Aorta (tissue), 5 donors: ENCODE data around the gene RNF212B. TPM values are rescaled to one million over a fixed set of nuclear protein-coding genes. Genes with fewer than 3 reads are reported as not detected.
"Not testable (repeated sequence)": the region's sequence is repeated elsewhere in the genome, so short reads cannot be mapped to it uniquely, and the experiment has no call there.

Source experiments
- ATAC-seq: fragments of 200-7000 bp; cut with Tn5 transposase; one replicate; pipeline ENCODE4 v1.9.1; 2022; ENCODE audit warnings: moderate library complexity; ENCODE audit not compliant: low FRiP score
- DNase-seq, 2 donors: peaks; one replicate each; pipeline ENCODE4 v3.0.0-alpha.2; 2020
- H3K27ac ChIP-seq, 2 donors: one replicate each; pipeline ENCODE4 v1.5.1; 2013; ENCODE audit warnings: low read length in 2 of 2, mild to moderate bottlenecking in 2 of 2, moderate library complexity in 2 of 2, control low read depth in 1 of 2, inconsistent platforms in 1 of 2, low read depth in 1 of 2
- H3K27me3 ChIP-seq, 2 donors: one replicate each; pipeline ENCODE4 v1.6.1; 2013; ENCODE audit warnings: control low read depth in 1 of 2, low read length in 1 of 2, mild to moderate bottlenecking in 1 of 2, moderate library complexity in 1 of 2; ENCODE audit not compliant: insufficient read depth in 2 of 2, control insufficient read depth in 1 of 2
- H3K36me3 ChIP-seq, 2 donors: one replicate each; pipeline ENCODE4 v1.6.1; 2013; ENCODE audit warnings: control low read depth in 1 of 2, low read length in 1 of 2, mild to moderate bottlenecking in 1 of 2; ENCODE audit not compliant: insufficient read depth in 2 of 2, control insufficient read depth in 1 of 2
- H3K4me1 ChIP-seq, 2 donors: one replicate each; pipeline ENCODE4 v1.6.1; 2013; ENCODE audit warnings: low read length in 2 of 2, control low read depth in 1 of 2, mild to moderate bottlenecking in 1 of 2, moderate library complexity in 1 of 2; ENCODE audit not compliant: insufficient read depth in 2 of 2, control insufficient read depth in 1 of 2
- H3K4me3 ChIP-seq, 2 donors: one replicate each; pipeline ENCODE4 v1.5.1; 2013; ENCODE audit warnings: low read length in 2 of 2, control low read depth in 1 of 2, mild to moderate bottlenecking in 1 of 2
- H3K9me3 ChIP-seq: one replicate; pipeline ENCODE4 v1.6.1; 2013; ENCODE audit warnings: mild to moderate bottlenecking, low read length; ENCODE audit not compliant: control insufficient read depth
- WGBS, 2 donors: extraction: QIAGEN DNeasy Blood & Tissue Kit; methylation state at CpG; one replicate each; pipeline ENCODE4 v1.1.7; 2013; 5-methylcytosine and 5-hydroxymethylcytosine counted together
- intact Hi-C, 2 donors: fragments of 100-400 bp; cut with DNase I; formaldehyde crosslinking; loops; one replicate each; pipeline versions ENCODE4 v1.14.2 to v1.15.0; 2022
- long read RNA-seq, 2 donors: library from polyadenylated mRNA; unstranded; transcript quantifications; one replicate each; pipeline ENCODE4 v2.0.0, GENCODE V29; 2020 to 2021
- polyA plus RNA-seq, 2 donors: library from polyadenylated mRNA; stranded (reverse); fragments of 200-250 nt; gene quantifications; one replicate each; pipeline ENCODE4 v1.2.3, GENCODE V29; 2013
- total RNA-seq, 2 donors: library from RNA; stranded (reverse); fragmentation: NEBNext Ultra II Directional; extraction: Animal tissue kit (Norgen Biotek cat#: 25700); gene quantifications; one replicate each; pipeline ENCODE4 v1.2.1, GENCODE V29; 2021
- donor health status: healthy with polysubstance abuse.
- donor health status: Bipolar disorder and iron deficiency.
- donor health status: DM: no; HTN: no; CAD: no.
- donor health status: DM: no; HTN: no; CAD: no.
- donor health status: DM: yes; HTN: yes; CAD: no.

The RNF212B gene, protein sequence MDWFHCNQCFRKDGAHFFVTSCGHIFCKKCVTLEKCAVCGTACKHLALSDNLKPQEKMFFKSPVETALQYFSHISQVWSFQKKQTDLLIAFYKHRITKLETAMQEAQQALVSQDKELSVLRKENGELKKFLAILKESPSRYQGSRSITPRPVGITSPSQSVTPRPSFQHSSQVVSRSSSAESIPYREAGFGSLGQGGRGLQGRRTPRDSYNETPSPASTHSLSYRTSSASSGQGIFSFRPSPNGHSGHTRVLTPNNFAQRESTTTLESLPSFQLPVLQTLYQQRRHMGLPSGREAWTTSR
- not detected for total RNA-seq
- not detected for polyA plus RNA-seq
- long read RNA-seq, donor 1, result 0 reads
- long read RNA-seq, donor 2, partial matches to known transcripts, result 0 of 2 reads
- long read RNA-seq, donor 2, other reads (novel, unspliced or antisense), result 2 of 2 reads

DNA sequence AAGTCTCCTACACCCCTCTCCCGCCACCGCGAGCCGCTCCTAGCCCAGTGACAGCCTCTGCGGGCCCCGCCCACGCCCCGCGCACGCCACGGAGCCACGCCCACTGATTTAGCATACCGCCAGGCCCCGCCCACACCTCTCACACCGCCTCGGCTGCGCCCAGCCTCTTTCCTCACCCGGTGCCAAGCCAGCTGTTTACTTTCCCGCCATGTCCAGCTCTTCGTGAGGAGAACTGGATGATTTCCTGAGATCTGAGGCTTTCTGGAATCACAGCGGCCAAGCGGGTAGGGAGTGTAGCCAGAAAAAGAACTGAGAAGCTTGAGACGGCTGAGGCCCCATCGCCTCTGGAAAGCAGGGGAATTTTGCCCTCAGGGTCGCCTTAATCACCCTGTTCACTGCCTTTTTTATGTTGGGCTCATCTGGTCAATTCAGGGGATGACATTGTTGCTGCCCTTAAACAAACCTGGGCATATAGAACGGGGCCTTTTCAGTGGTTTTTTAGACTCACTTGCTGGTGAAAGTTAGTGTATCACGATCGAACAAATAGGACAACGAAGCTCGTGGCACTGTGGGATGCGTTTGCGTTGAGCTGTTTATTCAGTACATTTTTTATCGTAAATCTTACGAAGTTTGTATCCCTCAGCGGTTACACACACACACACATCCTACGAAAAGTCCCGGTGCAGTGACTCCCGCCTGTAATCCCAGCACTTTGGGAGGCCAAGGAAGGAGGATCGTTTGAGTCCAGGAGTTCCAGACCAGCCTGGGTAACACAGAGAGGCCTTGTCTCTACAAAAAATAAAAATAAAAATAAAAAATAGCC, at the start of gene RNF212B:
RNF212B (plus strand) TSS at position 165 of the 823 bp plus-strand sequence. CDS start 2,410 bp downstream, outside the sequence.
- intact Hi-C loops, result no loop called here
- no peak within 1 kb of the TSS for H3K27ac ChIP-seq

DNA sequence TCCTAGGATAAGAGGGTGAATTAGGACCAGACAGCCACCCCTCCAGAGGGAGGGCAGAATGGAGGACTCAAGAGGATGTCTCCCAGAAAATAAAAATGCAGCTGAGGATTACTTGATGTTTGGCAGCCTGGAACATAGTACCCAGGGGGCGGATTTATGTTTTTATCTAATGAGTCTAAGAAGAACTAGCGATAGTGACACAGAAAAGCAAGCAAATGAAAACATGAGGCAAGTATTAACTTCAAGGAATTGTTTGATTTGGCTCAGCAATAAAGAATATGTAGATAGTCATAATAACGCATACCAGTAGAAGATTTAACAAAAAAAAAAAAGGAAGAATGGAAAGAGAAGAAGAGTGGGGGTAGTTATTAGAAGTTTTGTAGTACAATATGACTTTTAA, 44.3 kb upstream of the RNF212B start:
- Histone ChIP-seq H3K4me1 (no peaks in the 10 kb centered on the region), H3K4me3 (no peak overlapping the region), H3K36me3 (no peaks in the 10 kb centered on the region), H3K9me3 (no peaks in the 10 kb centered on the region), H3K27me3 (no peaks in the 10 kb centered on the region), H3K27ac (no peak overlapping the region)
- DNase-seq, result no peak
- WGBS, 2 donors, result 14% methylated on average over 3 of the region's 3 CpGs
- intact Hi-C loops, result no loop called here
- ATAC-seq, result no peak

More for the DNA sequence above, at the start of gene RNF212B:
- H3K4me1 ChIP-seq, result no peaks in the 10 kb centered on the region
- WGBS, 2 donors, result 27 to 28% methylated on average over 39 of the region's 39 CpGs
- DNase-seq, result peak; percentile 91 to 97
- H3K36me3 ChIP-seq, result no peaks in the 10 kb centered on the region
- no peak within 1 kb of the TSS for H3K4me3 ChIP-seq
- ATAC-seq, result peak; percentile 98
- H3K9me3 ChIP-seq, result no peaks in the 10 kb centered on the region
- no peaks in the 10 kb centered on the region for H3K27me3 ChIP-seq

DNA sequence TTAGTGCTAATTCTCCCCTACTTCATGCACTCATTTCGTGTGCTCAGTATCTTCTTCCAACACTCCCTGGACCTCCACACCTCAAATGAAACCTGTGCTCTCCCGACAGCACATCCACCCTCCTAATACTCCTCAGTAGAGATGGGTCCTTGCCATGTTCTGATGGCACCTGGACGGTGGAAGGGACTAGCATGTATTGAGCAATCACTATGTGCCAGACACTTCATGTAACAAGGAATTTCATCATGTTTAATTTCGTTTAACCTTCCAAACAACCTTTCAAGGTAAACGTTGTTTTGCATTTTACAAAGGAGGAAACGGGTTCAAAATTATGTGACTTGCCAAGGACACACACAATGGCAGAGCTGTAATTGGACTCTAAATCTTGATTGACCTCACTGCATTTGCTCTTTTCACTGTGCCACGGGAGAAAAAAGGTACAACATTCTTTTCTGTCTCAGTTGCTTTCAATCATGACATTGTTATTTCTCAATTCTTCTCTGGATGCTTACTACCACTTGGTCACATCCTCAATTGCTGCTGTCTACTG, 42.1 kb upstream of the RNF212B start:
- Histone ChIP-seq H3K9me3 (no peaks in the 10 kb centered on the region), H3K4me3 (no peak overlapping the region), H3K27me3 (no peaks in the 10 kb centered on the region), H3K4me1 (no peaks in the 10 kb centered on the region), H3K27ac (no peak overlapping the region), H3K36me3 (no peaks in the 10 kb centered on the region)
- DNase-seq (no peak), ATAC-seq (no peak)
- intact Hi-C loops, result no loop called here
- WGBS, 2 donors, result 80 to 84% methylated on average over 7 of the region's 7 CpGs

DNA sequence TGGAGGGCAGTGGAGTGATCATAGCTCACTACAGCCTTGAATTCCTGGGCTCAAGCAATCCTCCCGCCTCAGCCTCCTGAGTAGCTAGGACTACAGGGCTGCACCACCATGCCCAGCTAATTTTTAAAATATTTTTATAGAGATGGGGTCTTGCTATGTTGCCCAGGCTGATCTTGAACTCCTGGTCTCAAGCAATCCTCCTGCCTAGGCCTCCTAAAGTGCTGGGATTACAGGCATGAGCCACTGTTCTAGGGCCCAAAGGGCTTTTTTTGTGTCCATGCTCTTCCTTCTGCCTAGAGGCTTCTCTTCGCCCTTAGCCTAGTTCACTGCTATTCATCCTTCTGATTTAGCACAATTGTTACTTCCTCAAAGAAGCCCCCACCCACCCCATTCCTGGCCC, 41.2 kb upstream of the RNF212B start:
- 93% methylated on average over 2 of the region's 2 CpGs for WGBS, 2 donors
- H3K4me1 ChIP-seq, intact Hi-C loops, H3K36me3 ChIP-seq, DNase-seq, ATAC-seq, H3K27ac ChIP-seq, H3K27me3 ChIP-seq, H3K4me3 ChIP-seq, H3K9me3 ChIP-seq: not testable (repeated sequence)

DNA sequence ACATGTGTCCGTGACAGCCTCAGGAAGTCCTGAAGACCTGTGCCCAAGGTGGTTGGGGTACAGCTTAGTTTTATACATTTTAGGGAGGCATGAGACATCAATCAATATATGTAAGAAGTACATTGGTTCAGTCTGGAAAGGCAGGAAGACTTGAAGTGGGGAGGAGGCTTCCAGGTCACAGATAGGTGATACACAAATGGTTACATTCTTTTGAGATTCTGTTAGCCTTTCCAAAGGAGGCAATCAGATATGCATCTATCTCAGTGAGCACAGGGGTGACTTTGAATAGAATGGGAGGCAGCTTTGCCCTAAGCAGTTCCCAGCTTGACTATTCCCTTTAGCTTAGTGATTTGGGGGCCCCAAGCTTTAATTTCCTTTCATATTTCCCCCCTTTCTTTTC, 38.6 kb upstream of the RNF212B start:
- 69 to 81% methylated on average over 1 of the region's 1 CpG for WGBS, 2 donors
- H3K4me1 ChIP-seq, intact Hi-C loops, H3K27me3 ChIP-seq, DNase-seq, H3K36me3 ChIP-seq, H3K9me3 ChIP-seq, H3K27ac ChIP-seq, ATAC-seq, H3K4me3 ChIP-seq: not testable (repeated sequence)

DNA sequence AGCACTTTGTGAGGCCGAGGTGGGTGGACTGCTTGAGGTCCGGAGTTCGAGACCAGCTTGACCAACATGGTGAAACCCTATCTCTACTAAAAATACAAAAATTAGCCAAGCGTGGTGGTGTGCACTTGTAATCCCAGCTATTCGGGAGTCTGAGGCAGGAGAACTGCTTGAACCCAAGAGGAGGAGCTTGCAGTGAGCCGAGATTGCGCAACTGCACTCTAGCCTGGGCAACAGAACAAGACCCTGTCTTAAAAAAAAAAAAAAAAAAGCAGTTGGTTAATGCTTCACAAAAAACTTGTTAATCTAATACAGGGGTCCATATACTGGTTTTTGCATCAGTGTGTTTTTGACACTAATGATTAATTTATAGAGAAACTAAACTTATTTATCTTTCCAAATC, 35.7 kb upstream of the RNF212B start:
- H3K36me3 ChIP-seq, result no peaks in the 10 kb centered on the region
- ATAC-seq, result no peak
- WGBS, 2 donors, result 94% methylated on average over 7 of the region's 7 CpGs
- no peak overlapping the region for H3K4me3 ChIP-seq
- H3K27me3 ChIP-seq, result no peaks in the 10 kb centered on the region
- no peak for DNase-seq
- H3K27ac ChIP-seq, result no peak overlapping the region
- H3K9me3 ChIP-seq, result no peaks in the 10 kb centered on the region
- H3K4me1 ChIP-seq, result no peaks in the 10 kb centered on the region
- intact Hi-C loops, result no loop called here

DNA sequence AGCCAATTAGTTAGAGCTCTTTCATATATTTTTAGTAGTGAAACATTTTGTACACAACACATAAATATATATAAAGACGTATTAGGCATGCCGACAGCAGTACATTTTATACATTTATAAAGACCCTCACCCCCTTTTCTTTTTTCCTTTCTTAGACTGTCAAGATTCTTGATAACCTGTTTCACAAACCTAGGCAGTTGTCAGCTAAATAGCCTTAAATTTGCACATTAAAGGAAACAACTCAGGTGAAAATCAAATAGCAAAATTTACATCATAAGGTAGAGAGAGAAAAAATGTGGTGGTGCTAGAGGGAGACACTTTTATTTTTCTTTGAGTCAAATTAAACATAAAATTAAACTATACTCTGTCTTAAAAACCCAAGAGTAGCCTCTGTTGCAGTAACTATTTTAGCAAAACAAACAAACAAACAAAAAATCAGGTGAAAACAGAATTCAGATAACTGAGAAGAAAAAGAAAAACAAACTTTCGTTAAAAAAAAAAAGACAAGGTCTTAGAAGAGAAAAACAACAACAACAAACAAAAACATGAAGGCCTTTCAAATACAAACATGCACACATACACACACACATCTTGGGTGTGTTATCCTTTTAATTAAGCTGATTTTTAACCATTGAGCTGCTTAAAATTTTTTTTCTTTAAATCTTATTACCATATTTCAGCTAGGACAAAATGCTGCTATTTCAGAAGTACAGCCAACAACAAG, 31.2 kb upstream of the RNF212B start:
- DNase-seq, result no peak
- intact Hi-C loops, result no loop called here
- Histone ChIP-seq H3K36me3 (no peaks in the 10 kb centered on the region), H3K27ac (no peak overlapping the region), H3K27me3 (no peaks in the 10 kb centered on the region), H3K4me3 (no peak overlapping the region), H3K9me3 (no peaks in the 10 kb centered on the region), H3K4me1 (no peaks in the 10 kb centered on the region)
- 63 to 73% methylated on average over 3 of the region's 3 CpGs for WGBS, 2 donors
- ATAC-seq, result no peak

DNA sequence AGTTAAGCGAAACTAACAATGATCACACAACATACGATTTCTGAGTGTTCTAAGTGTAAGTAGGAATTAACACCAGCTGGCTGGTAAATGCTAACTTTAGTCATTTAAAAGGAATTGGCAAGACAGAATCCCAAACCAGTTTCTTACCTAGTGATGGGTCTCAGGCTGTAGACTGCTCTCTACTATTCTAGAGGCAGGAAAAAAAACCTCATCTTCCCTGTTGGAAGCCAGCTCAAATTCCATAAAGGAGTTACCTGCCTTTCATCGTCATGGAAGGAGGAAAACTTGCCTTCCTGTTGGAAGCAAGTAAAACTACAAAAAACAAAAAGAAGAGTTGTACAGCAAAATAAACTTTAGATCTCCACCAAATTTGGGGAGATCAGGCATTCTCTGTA, 30.6 kb upstream of the RNF212B start:
- no peak overlapping the region for H3K27ac ChIP-seq
- intact Hi-C loops, result no loop called here
- no peaks in the 10 kb centered on the region for H3K9me3 ChIP-seq
- H3K4me3 ChIP-seq, result no peak overlapping the region
- no peaks in the 10 kb centered on the region for H3K4me1 ChIP-seq
- no peak for ATAC-seq
- no peaks in the 10 kb centered on the region for H3K27me3 ChIP-seq
- DNase-seq, result no peak
- 53 to 57% methylated on average over 3 of the region's 3 CpGs for WGBS, 2 donors
- no peaks in the 10 kb centered on the region for H3K36me3 ChIP-seq
